22Rv1 (cell line): Measurements from ENCODE around the gene FLII.
"Not testable (repeated sequence)": the region's sequence is repeated elsewhere in the genome, so short reads cannot be mapped to it uniquely, and the experiment has no call there.

ENCODE experiments used
- H3K27ac ChIP-seq: fragments of 450-650 bp; 2 replicates; pipeline ENCODE4 v1.5.1; 2017
- CTCF ChIP-seq: fragments of 450-650 bp; IDR thresholded peaks from 2 replicates; pipeline ENCODE4 v1.5.1; 2017; ENCODE audit warnings: mild to moderate bottlenecking
- ZFX ChIP-seq: fragments of 450-650 bp; IDR thresholded peaks from 2 replicates; pipeline ENCODE4 v1.6.1; 2017; ENCODE audit warnings: antibody characterized with exemption, borderline replicate concordance

FLII gene

GRCh38 chr17:18258356-18259038 lies at the start of gene FLII:
Gene FLII (minus strand): TSS chr17:18258738. CDS start chr17:18258690, 48 bp downstream.
- TF ChIP-seq ZFX (no peak), CTCF (no peak)
- H3K27ac ChIP-seq, result peak within 1 kb of the TSS; percentile 87

- not testable (repeated sequence) for H3K27ac ChIP-seq
These were observed 44.7 kb upstream of the FLII start for GRCh38 chr17:18303206-18303605.

- TF ChIP-seq CTCF, result no peak
- TF ChIP-seq ZFX, result no peak
These were observed 42.4 kb upstream of the FLII start for GRCh38 chr17:18300725-18301480.

GRCh38 chr17:18298061-18298460 lies 39.5 kb upstream of the FLII start:
- H3K27ac ChIP-seq, result not testable (repeated sequence)

More at GRCh38 chr17:18300725-18301480, 42.4 kb upstream of the FLII start:
- H3K27ac ChIP-seq, result no peak overlapping the region

- no peak overlapping the region for H3K27ac ChIP-seq
- TF ChIP-seq CTCF, result no peak
- TF ChIP-seq ZFX, result no peak
These were observed 33.4 kb upstream of the FLII start for GRCh38 chr17:18291718-18292540.

GRCh38 chr17:18285296-18285695 lies 26.8 kb upstream of the FLII start:
- no peak overlapping the region for H3K27ac ChIP-seq
- TF ChIP-seq CTCF, result no peak

GRCh38 chr17:18281788-18282187 lies 23.2 kb upstream of the FLII start:
- H3K27ac ChIP-seq, result no peak overlapping the region
- TF ChIP-seq CTCF (no peak), ZFX (no peak)
